SK-N-MC (cell line): ENCODE results near the gene MAGI1.

Experiments
- EZH2 ChIP-seq: fragments of 200-600 bp; sonication (generic); IDR thresholded peaks from one replicate; pipeline ENCODE4 v1.6.1; 2017; ENCODE audit warnings: antibody characterized with exemption
- FOXP2 ChIP-seq: optimal IDR thresholded peaks from 2 replicates; pipeline ENCODE3; 2011; ENCODE audit warnings: mild to moderate bottlenecking, moderate library complexity; ENCODE audit not compliant: insufficient read depth; ENCODE audit errors: extremely low read length, control extremely low read depth
- POLR2AphosphoS5 ChIP-seq: IDR thresholded peaks from 2 replicates; pipeline ENCODE4 v1.6.1; 2012; ENCODE audit warnings: mild to moderate bottlenecking, low read depth, low read length, borderline replicate concordance

GRCh38 chr3:65713016-65713415, 325.7 kb downstream of the MAGI1 start:
- TF ChIP-seq EZH2 (no peak), FOXP2 (no peak), POLR2AphosphoS5 (no peak)
